ENCODE results near the gene BBS1. TPM values are rescaled to one million over a fixed set of nuclear protein-coding genes. Genes with fewer than 3 reads are reported as not detected.

The BBS1 gene
- total and polyA plus RNA-seq, 8 donors: 22.8 to 75.1 (median 63.6) TPM

- TF ChIP-seq CTCF (IDR thresholded peaks at IDR 0.05): no peak
- DNase-seq: no peak
- Histone ChIP-seq H3K9me3 (no peaks in the 10 kb centered on the region), H3K27ac (no peak overlapping the region), H3K4me3 (no peak overlapping the region), H3K27me3 (no peaks in the 10 kb centered on the region), H3K36me3 (peaks cover 0 to 18% of the 10 kb centered on the region in 2 donors), H3K4me1 (peaks cover 9 to 22% of the 10 kb centered on the region in 2 donors)
- ATAC-seq: no peak
- intact Hi-C loops (cut with DNase I): no loop called here
These were observed 41.7 kb upstream of the BBS1 start for GRCh38 chr11:66468691-66469090.

GRCh38 chr11:66469441-66469840 lies 41.0 kb upstream of the BBS1 start:
- no peaks in the 10 kb centered on the region for H3K27me3 ChIP-seq
- DNase-seq: no peak
- peaks cover 0 to 26% of the 10 kb centered on the region in 2 donors for H3K36me3 ChIP-seq
- no peaks in the 10 kb centered on the region for H3K9me3 ChIP-seq
- no peak overlapping the region for H3K27ac ChIP-seq
- TF ChIP-seq CTCF (IDR thresholded peaks at IDR 0.05): no peak
- ATAC-seq: no peak
- no peak overlapping the region for H3K4me3 ChIP-seq
- H3K4me1 ChIP-seq: peaks cover 9 to 22% of the 10 kb centered on the region in 2 donors
- intact Hi-C loops (cut with DNase I): no loop called here

GRCh38 chr11:66470015-66470414 lies 40.4 kb upstream of the BBS1 start:
- no peak overlapping the region for H3K4me3 ChIP-seq
- H3K4me1 ChIP-seq: peaks cover 9 to 22% of the 10 kb centered on the region in 2 donors
- intact Hi-C loops (cut with DNase I): no loop called here
- TF ChIP-seq CTCF (IDR thresholded peaks at IDR 0.05): no peak
- DNase-seq (no peak), ATAC-seq (no peak)
- no peaks in the 10 kb centered on the region for H3K9me3 ChIP-seq
- H3K36me3 ChIP-seq: peaks cover 0 to 32% of the 10 kb centered on the region in 2 donors
- H3K27ac ChIP-seq: no peak overlapping the region
- no peaks in the 10 kb centered on the region for H3K27me3 ChIP-seq

GRCh38 chr11:66471142-66471541 lies 39.3 kb upstream of the BBS1 start:
- Histone ChIP-seq H3K27ac (no peak overlapping the region), H3K9me3 (no peaks in the 10 kb centered on the region), H3K4me3 (no peak overlapping the region), H3K27me3 (no peaks in the 10 kb centered on the region), H3K36me3 (peaks cover 0 to 43% of the 10 kb centered on the region in 2 donors), H3K4me1 (peaks cover 9 to 15% of the 10 kb centered on the region in 2 donors)
- ATAC-seq (no peak), DNase-seq (no peak)
- no peak for TF ChIP-seq CTCF (IDR thresholded peaks at IDR 0.05)
- intact Hi-C loops (cut with DNase I): no loop called here

- no peak overlapping the region for H3K27ac ChIP-seq
- no peaks in the 10 kb centered on the region for H3K27me3 ChIP-seq
- no peak for TF ChIP-seq CTCF (IDR thresholded peaks at IDR 0.05)
- DNase-seq (no peak), ATAC-seq (no peak)
- intact Hi-C loops (cut with DNase I): no loop called here
- H3K36me3 ChIP-seq: peaks cover 0 to 44% of the 10 kb centered on the region in 2 donors
- H3K4me3 ChIP-seq: no peak overlapping the region
- H3K4me1 ChIP-seq: peaks cover 9 to 14% of the 10 kb centered on the region in 2 donors
- no peaks in the 10 kb centered on the region for H3K9me3 ChIP-seq
These were observed 38.4 kb upstream of the BBS1 start for GRCh38 chr11:66472054-66472453.

Measured in left lung (tissue), 10 donors.